PFSK-1 (cell line): ENCODE data around the gene TNRC18.

Source experiments
- POLR2AphosphoS5 ChIP-seq: IDR thresholded peaks from 2 replicates; pipeline ENCODE4 v1.6.1; 2012; ENCODE audit warnings: low read depth, mild to moderate bottlenecking, control low read depth, low read length, moderate library complexity
- TAF1 ChIP-seq: IDR thresholded peaks from 2 replicates; pipeline ENCODE4 v1.6.1; 2012; ENCODE audit warnings: low read length, control low read depth, borderline replicate concordance; ENCODE audit not compliant: insufficient read depth
- TF ChIP-seq, protein P1 (sequence below), 2 experiments: IDR thresholded peaks; 2 replicates each; pipeline versions ENCODE4 v1.6.1 to v1.8.0; 2011 to 2012; ENCODE audit warnings: low read depth in 2 of 2, low read length in 2 of 2, control low read depth in 1 of 2, inconsistent platforms in 1 of 2, mild to moderate bottlenecking in 1 of 2, moderate library complexity in 1 of 2; ENCODE audit not compliant: insufficient read depth in 1 of 2

DNA sequence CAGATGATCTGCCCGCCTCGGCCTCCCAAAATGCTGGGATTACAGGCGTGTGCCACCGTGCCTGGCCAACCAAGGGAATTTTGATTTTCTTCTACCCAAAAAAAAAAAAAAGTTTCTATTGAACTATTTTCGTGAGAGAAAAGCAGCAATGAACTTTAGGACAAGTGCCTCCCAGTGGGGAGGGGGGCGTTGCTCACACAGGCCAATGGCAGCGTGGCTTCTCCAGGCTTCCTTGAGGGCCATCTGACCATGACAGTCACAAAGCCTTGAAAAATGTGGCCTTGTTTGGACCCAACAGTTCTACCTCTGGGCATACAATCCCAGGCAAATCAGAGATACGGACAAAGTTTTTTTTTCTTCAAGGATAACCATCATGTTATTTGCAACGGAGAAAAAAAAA, 56.0 kb downstream of the TNRC18 start:
- no peak for TF ChIP-seq POLR2AphosphoS5
- TF ChIP-seq, protein P1, sequence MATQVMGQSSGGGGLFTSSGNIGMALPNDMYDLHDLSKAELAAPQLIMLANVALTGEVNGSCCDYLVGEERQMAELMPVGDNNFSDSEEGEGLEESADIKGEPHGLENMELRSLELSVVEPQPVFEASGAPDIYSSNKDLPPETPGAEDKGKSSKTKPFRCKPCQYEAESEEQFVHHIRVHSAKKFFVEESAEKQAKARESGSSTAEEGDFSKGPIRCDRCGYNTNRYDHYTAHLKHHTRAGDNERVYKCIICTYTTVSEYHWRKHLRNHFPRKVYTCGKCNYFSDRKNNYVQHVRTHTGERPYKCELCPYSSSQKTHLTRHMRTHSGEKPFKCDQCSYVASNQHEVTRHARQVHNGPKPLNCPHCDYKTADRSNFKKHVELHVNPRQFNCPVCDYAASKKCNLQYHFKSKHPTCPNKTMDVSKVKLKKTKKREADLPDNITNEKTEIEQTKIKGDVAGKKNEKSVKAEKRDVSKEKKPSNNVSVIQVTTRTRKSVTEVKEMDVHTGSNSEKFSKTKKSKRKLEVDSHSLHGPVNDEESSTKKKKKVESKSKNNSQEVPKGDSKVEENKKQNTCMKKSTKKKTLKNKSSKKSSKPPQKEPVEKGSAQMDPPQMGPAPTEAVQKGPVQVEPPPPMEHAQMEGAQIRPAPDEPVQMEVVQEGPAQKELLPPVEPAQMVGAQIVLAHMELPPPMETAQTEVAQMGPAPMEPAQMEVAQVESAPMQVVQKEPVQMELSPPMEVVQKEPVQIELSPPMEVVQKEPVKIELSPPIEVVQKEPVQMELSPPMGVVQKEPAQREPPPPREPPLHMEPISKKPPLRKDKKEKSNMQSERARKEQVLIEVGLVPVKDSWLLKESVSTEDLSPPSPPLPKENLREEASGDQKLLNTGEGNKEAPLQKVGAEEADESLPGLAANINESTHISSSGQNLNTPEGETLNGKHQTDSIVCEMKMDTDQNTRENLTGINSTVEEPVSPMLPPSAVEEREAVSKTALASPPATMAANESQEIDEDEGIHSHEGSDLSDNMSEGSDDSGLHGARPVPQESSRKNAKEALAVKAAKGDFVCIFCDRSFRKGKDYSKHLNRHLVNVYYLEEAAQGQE (IDR thresholded peaks at IDR 0.05; ENCODE audit: insufficient read depth in 1 of 2, low read depth in 2 of 2, low read length in 2 of 2): no peak
- TF ChIP-seq TAF1: no peak
